Neutrophil (primary cell): ENCODE data around the gene MYO1D.

Experiments
- H3K27ac ChIP-seq: fragments of 200-600 bp; sonication (generic); 2 replicates; pipeline ENCODE4 v1.5.1; 2016; ENCODE audit warnings: mild to moderate bottlenecking, moderate library complexity
- H3K27me3 ChIP-seq: fragments of 200-600 bp; sonication (generic); 2 replicates; pipeline ENCODE4 v1.6.0; 2016; ENCODE audit warnings: mild to moderate bottlenecking
- H3K36me3 ChIP-seq: fragments of 200-600 bp; sonication (generic); 2 replicates; pipeline ENCODE4 v1.5.1; 2017
- H3K4me1 ChIP-seq, 2 experiments: fragments of 200-600 bp in 1 of 2; sonication (generic) in 1 of 2; 1 replicate in 1 of 2; 2 replicates in 1 of 2; pipeline versions ENCODE4 v1.5.1 to v1.6.1; 2013 to 2016; ENCODE audit warnings: low read depth in 1 of 2, low read length in 1 of 2, mild to moderate bottlenecking in 1 of 2, moderate library complexity in 1 of 2; ENCODE audit not compliant: control insufficient read depth in 1 of 2, insufficient read depth in 1 of 2
- H3K4me3 ChIP-seq, 2 experiments: fragments of 200-600 bp in 1 of 2; sonication (generic) in 1 of 2; 1 replicate in 1 of 2; 2 replicates in 1 of 2; pipeline ENCODE4 v1.5.1; 2013 to 2016; ENCODE audit warnings: low read depth in 1 of 2, low read length in 1 of 2, mild to moderate bottlenecking in 1 of 2, moderate library complexity in 1 of 2
- H3K9me3 ChIP-seq: fragments of 200-600 bp; sonication (generic); 2 replicates; pipeline ENCODE4 v1.5.1; 2016
- TF ChIP-seq, protein P1 (sequence below): fragments of 200-600 bp; sonication (generic); IDR thresholded peaks from 2 replicates; pipeline ENCODE4 v1.5.1; 2016; ENCODE audit warnings: antibody characterized with exemption

The MYO1D gene

DNA sequence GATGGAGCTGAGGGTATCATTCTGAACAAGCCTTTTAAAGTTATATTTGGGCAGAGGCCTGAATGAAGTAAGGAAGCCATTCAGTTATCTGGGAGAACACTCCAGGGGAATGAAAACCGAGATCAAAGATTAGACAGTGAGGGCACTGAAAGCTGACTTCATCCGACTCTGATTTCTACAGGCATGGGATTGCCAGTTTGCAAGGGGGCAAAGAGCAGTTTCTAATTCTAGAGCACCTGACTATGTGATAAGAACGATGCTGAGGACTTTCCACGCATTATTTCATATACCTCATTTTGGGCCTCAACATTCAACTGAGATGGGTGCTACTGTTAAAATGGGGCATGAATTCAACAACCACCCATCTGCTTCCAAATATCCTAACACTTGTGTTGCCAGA, 254.4 kb downstream of the MYO1D start:
- TF ChIP-seq, protein P1, sequence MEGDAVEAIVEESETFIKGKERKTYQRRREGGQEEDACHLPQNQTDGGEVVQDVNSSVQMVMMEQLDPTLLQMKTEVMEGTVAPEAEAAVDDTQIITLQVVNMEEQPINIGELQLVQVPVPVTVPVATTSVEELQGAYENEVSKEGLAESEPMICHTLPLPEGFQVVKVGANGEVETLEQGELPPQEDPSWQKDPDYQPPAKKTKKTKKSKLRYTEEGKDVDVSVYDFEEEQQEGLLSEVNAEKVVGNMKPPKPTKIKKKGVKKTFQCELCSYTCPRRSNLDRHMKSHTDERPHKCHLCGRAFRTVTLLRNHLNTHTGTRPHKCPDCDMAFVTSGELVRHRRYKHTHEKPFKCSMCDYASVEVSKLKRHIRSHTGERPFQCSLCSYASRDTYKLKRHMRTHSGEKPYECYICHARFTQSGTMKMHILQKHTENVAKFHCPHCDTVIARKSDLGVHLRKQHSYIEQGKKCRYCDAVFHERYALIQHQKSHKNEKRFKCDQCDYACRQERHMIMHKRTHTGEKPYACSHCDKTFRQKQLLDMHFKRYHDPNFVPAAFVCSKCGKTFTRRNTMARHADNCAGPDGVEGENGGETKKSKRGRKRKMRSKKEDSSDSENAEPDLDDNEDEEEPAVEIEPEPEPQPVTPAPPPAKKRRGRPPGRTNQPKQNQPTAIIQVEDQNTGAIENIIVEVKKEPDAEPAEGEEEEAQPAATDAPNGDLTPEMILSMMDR = no peak
- H3K36me3 ChIP-seq = no peaks in the 10 kb centered on the region
- no peak overlapping the region for H3K27ac ChIP-seq

DNA sequence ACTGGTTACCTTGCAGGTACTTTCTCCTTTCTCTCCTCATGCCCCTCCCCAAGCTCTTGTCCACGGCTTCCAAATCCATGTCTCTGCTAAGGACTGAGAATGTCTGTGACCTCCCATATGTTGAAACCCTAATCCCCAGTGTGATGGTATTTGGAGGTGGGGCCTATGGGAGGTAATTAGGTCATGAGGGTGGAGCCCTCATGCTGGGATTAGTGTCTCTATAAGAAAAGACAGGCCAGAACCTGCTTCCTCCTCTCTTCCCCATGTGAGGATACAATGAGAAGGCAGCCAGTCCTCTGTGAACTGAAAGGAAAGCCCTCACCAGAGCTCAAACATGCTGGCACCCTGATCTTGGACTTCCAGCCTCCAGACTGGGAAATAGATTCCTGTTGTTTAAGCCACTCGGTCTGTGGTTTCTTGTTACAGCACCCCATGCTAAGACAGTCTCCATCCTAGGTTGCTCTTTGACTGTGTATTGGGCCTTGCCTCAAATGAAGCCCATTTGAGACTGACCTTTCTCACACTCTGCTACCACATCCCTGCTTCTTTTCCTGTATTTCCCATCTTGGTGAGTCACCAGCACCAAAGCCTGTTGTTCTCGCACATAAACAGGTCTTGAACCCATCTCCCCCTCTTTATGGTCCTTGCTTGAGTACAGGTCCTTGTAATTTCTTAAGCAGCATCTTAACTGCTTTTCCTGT, 255.2 kb downstream of the MYO1D start:
- Histone ChIP-seq H3K36me3 (no peaks in the 10 kb centered on the region), H3K9me3 (no peaks in the 10 kb centered on the region), H3K4me3 (no peak overlapping the region), H3K4me1 (no peaks in the 10 kb centered on the region), H3K27me3 (no peaks in the 10 kb centered on the region), H3K27ac (no peak overlapping the region)
- TF ChIP-seq, protein P1 = no peak

More for the DNA sequence above, 254.4 kb downstream of the MYO1D start:
- Histone ChIP-seq H3K9me3 (no peaks in the 10 kb centered on the region), H3K27me3 (no peaks in the 10 kb centered on the region), H3K4me3 (no peak overlapping the region), H3K4me1 (no peaks in the 10 kb centered on the region)

DNA sequence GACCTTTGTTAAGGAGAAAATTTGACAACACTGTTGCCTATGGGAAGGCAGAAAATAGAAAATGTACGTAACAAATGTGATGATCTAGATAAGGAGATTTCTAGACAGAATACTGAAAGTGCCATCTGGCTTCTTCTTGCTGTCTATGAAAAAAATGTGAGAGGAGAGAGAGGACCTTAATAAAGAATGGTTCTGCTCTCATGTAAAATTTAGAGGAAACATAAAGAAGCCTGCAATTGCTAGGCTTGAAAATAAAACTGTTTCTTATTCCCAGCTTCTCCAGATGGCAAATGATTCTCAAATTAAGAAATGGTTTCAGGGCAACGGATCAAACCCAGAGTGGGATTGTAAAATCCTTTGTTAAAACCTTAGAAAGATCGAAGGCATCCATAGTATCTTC, 261.6 kb downstream of the MYO1D start:
- TF ChIP-seq, protein P1 = no peak
- no peaks in the 10 kb centered on the region for H3K36me3 ChIP-seq

DNA sequence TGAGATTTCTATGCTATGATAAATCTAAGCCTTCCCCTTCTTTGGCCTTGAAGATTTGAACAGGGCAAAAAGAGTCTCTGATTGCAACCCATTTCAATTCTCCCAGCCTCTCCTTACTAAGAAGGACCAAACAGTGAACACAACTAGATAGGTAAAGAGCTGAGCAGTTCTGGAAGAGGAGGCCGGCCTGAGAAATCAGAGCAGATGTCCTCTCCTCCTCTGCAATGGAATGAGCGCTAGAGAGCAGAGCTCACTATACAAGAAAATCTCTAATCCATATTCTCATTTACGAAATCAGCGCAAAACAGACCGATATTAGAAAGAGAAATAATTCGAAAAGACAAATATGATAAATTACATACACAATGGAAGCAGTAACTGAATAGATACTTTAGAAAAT, 266.0 kb downstream of the MYO1D start:
- Histone ChIP-seq H3K27me3 (peaks cover 51% of the 10 kb centered on the region), H3K36me3 (no peaks in the 10 kb centered on the region), H3K27ac (no peak overlapping the region), H3K9me3 (no peaks in the 10 kb centered on the region), H3K4me3 (no peak overlapping the region), H3K4me1 (peaks cover 9 to 13% of the 10 kb centered on the region in 2 experiments)
- TF ChIP-seq, protein P1 = no peak

More for the DNA sequence above, 261.6 kb downstream of the MYO1D start:
- Histone ChIP-seq H3K4me1 (no peaks in the 10 kb centered on the region), H3K4me3 (no peak overlapping the region), H3K27ac (no peak overlapping the region), H3K9me3 (no peaks in the 10 kb centered on the region), H3K27me3 (peaks cover 23% of the 10 kb centered on the region)

DNA sequence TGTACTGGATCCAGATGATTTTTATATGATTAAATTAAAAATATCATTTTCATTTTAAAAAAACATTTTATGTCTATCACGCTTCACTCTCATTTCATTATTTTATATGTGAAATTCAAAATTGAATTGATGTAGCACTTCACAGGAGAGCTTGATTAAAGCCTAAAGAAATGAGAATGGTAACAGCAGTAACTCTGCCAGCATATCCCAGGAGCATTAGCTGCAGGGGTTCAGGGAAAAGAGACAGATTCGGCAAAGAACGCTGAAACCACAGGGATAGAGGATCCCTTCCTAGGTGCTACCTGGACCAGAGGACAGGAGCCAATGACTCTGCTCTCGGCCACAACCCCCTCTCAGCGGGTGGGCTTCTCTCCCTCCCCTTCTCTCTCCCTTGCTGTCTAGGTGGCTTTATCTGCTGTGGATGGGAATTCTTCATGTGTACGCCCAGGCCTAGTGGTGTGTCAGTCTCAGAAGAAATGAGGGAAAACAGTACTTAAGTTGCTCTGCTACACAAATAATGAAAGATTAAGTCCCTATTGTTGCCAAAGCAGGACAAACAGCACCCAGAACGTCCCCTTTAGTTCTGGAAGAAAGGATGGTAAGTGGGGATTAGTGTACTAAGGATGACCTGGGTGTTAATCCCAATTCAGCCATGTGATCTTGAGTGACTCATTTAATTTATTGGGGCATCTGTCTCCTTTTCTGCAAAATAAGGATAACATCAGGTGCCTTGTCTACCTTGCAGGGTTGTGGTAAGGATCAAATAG, 266.9 kb downstream of the MYO1D start:
- H3K36me3 ChIP-seq = no peaks in the 10 kb centered on the region
- H3K4me1 ChIP-seq = peaks cover 9 to 13% of the 10 kb centered on the region in 2 experiments
- peaks cover 54% of the 10 kb centered on the region for H3K27me3 ChIP-seq
- no peak overlapping the region for H3K4me3 ChIP-seq
- TF ChIP-seq, protein P1 = no peak
- H3K27ac ChIP-seq = no peak overlapping the region
- H3K9me3 ChIP-seq = no peaks in the 10 kb centered on the region
